HepG2 (cell line): Measurements from ENCODE around the gene NCBP2. TPM values are rescaled to one million over a fixed set of nuclear protein-coding genes. Genes with fewer than 3 reads are reported as not detected.

Experiments
- ARID2 ChIP-seq: sonication (generic); formaldehyde crosslinking; IDR thresholded peaks from 2 replicates; pipeline ENCODE4 v1.8.1; 2022; ENCODE audit warnings: mild to moderate bottlenecking, missing genetic modification reagents, borderline replicate concordance
- CBFB ChIP-seq: sonication (generic); formaldehyde crosslinking; IDR thresholded peaks from 2 replicates; pipeline ENCODE4 v1.4.0; 2020; ENCODE audit warnings: missing genetic modification reagents
- DMAP1 ChIP-seq: IDR thresholded peaks from 2 replicates; pipeline ENCODE4 v1.6.1; 2016
- FOXP1 ChIP-seq, 2 experiments: fragments of 450-650 bp in 1 of 2; IDR thresholded peaks; 2 replicates each; pipeline ENCODE4 v1.6.1; 2017 to 2018; ENCODE audit warnings: antibody characterized with exemption in 1 of 2
- NFATC3 ChIP-seq: sonication (generic); formaldehyde crosslinking; IDR thresholded peaks from 2 replicates; pipeline ENCODE4 v1.5.1; 2020; ENCODE audit warnings: mild to moderate bottlenecking, missing genetic modification reagents
- NFKB2 ChIP-seq: sonication (generic); formaldehyde crosslinking; IDR thresholded peaks from 2 replicates; pipeline ENCODE4 v1.4.0; 2020; ENCODE audit warnings: missing genetic modification reagents, borderline replicate concordance
- PITX1 ChIP-seq: sonication (generic); formaldehyde crosslinking; IDR thresholded peaks from 2 replicates; pipeline ENCODE4 v1.5.1; 2020; ENCODE audit warnings: mild to moderate bottlenecking, missing genetic modification reagents
- SETDB1 ChIP-seq: sonication (generic); formaldehyde crosslinking; IDR thresholded peaks from 2 replicates; pipeline ENCODE4 v1.5.1; 2020; ENCODE audit warnings: missing genetic modification reagents, mild to moderate bottlenecking, borderline replicate concordance
- TARDBP ChIP-seq: sonication (generic); formaldehyde crosslinking; IDR thresholded peaks from 2 replicates; pipeline ENCODE4 v1.8.0; 2022; ENCODE audit warnings: mild to moderate bottlenecking, missing genetic modification reagents
- TBL1XR1 ChIP-seq: fragments of 150-350 bp; IDR thresholded peaks from 2 replicates; pipeline ENCODE4 v1.6.1; 2014; ENCODE audit warnings: borderline replicate concordance, low read length; ENCODE audit not compliant: partially characterized antibody
- ZBTB7B ChIP-seq: sonication (generic); formaldehyde crosslinking; IDR thresholded peaks from 2 replicates; pipeline ENCODE4 v1.4.0; 2020; ENCODE audit warnings: missing genetic modification reagents
- ZKSCAN8 ChIP-seq: IDR thresholded peaks from 2 replicates; pipeline ENCODE4 v1.6.1; 2016; ENCODE audit warnings: borderline replicate concordance, missing genetic modification reagents, missing compliant biosample characterization
- ZNF230 ChIP-seq: sonication (generic); formaldehyde crosslinking; IDR thresholded peaks from 2 replicates; pipeline ENCODE4 v1.4.0; 2020; ENCODE audit warnings: mild to moderate bottlenecking, missing genetic modification reagents
- ZNF251 ChIP-seq: sonication (generic); formaldehyde crosslinking; IDR thresholded peaks from 2 replicates; pipeline ENCODE4 v1.9.0; 2021; ENCODE audit warnings: mild to moderate bottlenecking, missing genetic modification reagents
- ZNF30 ChIP-seq: sonication (generic); formaldehyde crosslinking; IDR thresholded peaks from 2 replicates; pipeline ENCODE4 v1.5.0; 2020; ENCODE audit warnings: mild to moderate bottlenecking, missing genetic modification reagents
- ZNF432 ChIP-seq: sonication (generic); formaldehyde crosslinking; IDR thresholded peaks from 2 replicates; pipeline ENCODE4 v1.5.0; 2020; ENCODE audit warnings: missing genetic modification reagents, mild to moderate bottlenecking, borderline replicate concordance
- ZNF546 ChIP-seq: sonication (generic); formaldehyde crosslinking; conservative IDR thresholded peaks from 2 replicates; pipeline ENCODE4 v1.8.1; 2023; ENCODE audit warnings: mild to moderate bottlenecking, missing genetic modification reagents
- ZNF547 ChIP-seq: sonication (generic); formaldehyde crosslinking; IDR thresholded peaks from 2 replicates; pipeline ENCODE4 v1.5.1; 2020; ENCODE audit warnings: mild to moderate bottlenecking, missing genetic modification reagents
- ZNF616 ChIP-seq: sonication (generic); formaldehyde crosslinking; IDR thresholded peaks from 2 replicates; pipeline ENCODE4 v1.5.0; 2020; ENCODE audit warnings: low read depth, mild to moderate bottlenecking, missing genetic modification reagents
- polyA plus RNA-seq, 8 experiments: library from polyadenylated mRNA; depleted of rRNA in 3 of 8; stranded (reverse) in 7 of 8; unstranded in 1 of 8; fragments of >200 nt; fragmentation: Illumina TruSeq in 4 of 8; extraction: Trizol in 4 of 8; gene quantifications; 2 replicates each; pipeline versions ENCODE4 v1.2.1 to v1.2.3, GENCODE V29; 2011 to 2016; ENCODE audit warnings: low read depth in 4 of 8, missing spikeins in 1 of 8, mixed read lengths in 1 of 8; ENCODE audit not compliant: insufficient read depth in 1 of 8
- total RNA-seq, 5 experiments: library from RNA; depleted of rRNA; stranded (reverse); fragments of >200 nt; fragmentation: Illumina TruSeq; extraction: Trizol; gene quantifications; 2 replicates each; pipeline ENCODE4 v1.2.3, GENCODE V29; 2016; ENCODE audit warnings: low read depth in 1 of 5
- TF ChIP-seq, protein P1 (sequence below): conservative IDR thresholded peaks from 2 replicates; pipeline ENCODE4 v1.6.1; 2018; ENCODE audit warnings: missing genetic modification reagents
- TF ChIP-seq, protein P2 (sequence below): sonication (generic); formaldehyde crosslinking; IDR thresholded peaks from 2 replicates; pipeline ENCODE4 v1.4.0; 2020; ENCODE audit warnings: mild to moderate bottlenecking, missing genetic modification reagents
- TF ChIP-seq, protein P3 (sequence below): sonication (generic); formaldehyde crosslinking; IDR thresholded peaks from 2 replicates; pipeline ENCODE4 v1.9.0; 2021; ENCODE audit warnings: missing genetic modification reagents, borderline replicate concordance
- TF ChIP-seq, protein P4 (sequence below): IDR thresholded peaks from 2 replicates; pipeline ENCODE4 v1.6.1; 2018; ENCODE audit warnings: missing genetic modification reagents
- TF ChIP-seq, protein P5 (sequence below): sonication (generic); formaldehyde crosslinking; IDR thresholded peaks from 2 replicates; pipeline ENCODE4 v1.4.0; 2020; ENCODE audit warnings: missing genetic modification reagents, low read depth, mild to moderate bottlenecking, borderline replicate concordance

Gene NCBP2
- total and polyA plus RNA-seq, 2 of the 13 experiments (the other 11 are each of a cell fraction or from before 2014, with no cell fraction given): 58.7 to 95.5 TPM

DNA sequence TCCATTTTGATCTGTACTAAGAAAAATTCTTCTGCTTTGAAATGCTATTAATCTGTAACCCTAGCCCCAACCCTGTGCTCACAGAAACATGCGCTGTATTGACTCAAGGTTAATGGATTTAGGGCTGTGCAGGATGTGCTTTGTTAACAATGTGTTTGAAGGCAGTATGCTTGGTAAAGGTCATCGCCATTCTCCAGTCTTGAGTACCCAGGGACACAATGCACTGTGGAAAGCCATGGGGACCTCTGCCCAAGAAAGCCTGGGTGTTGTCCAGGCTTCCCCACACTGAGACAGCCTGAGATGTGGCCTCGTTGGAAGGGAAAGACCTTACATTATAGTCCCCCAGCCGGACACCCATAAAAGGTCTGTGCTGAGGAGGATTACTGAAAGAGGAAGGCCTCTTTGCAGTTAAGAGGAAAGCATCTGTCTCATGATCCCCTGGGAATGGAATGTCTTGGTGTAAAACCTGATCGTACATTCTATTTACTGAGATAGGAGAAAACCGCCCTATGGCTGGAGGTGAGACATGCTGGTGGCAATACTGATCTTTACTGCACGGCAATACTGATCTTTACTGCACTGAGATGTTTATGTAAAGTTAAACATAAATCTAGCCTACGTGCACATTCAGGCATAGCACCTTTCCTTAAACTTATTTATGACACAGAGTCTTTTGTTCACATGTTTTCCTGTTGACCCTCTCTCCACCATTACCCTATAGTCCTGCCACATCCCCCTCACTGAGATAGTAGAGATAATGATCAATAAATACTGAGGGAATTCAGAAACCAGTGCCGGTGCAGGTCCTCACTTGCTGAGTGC is 20.0 kb upstream of the NCBP2 start (continued):
- peak; percentile 72; the same call in 1 of the 2 replicates for TF ChIP-seq DMAP1 (CRISPR knock-in tag)
- peak; percentile 20; the same call in 1 of the 2 replicates for TF ChIP-seq ZKSCAN8 (CRISPR knock-in tag)
- TF ChIP-seq PITX1: peak; percentile 93
- TF ChIP-seq ZNF251: no peak
- TF ChIP-seq ZNF616 (CRISPR knock-in tag): peak; percentile 83; the same call in 1 of the 2 replicates
- TF ChIP-seq, protein P1, sequence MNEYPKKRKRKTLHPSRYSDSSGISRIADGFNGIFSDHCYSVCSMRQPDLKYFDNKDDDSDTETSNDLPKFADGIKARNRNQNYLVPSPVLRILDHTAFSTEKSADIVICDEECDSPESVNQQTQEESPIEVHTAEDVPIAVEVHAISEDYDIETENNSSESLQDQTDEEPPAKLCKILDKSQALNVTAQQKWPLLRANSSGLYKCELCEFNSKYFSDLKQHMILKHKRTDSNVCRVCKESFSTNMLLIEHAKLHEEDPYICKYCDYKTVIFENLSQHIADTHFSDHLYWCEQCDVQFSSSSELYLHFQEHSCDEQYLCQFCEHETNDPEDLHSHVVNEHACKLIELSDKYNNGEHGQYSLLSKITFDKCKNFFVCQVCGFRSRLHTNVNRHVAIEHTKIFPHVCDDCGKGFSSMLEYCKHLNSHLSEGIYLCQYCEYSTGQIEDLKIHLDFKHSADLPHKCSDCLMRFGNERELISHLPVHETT (CRISPR knock-in tag): no peak; the same call in 1 of the 2 replicates
- TF ChIP-seq, protein P2, sequence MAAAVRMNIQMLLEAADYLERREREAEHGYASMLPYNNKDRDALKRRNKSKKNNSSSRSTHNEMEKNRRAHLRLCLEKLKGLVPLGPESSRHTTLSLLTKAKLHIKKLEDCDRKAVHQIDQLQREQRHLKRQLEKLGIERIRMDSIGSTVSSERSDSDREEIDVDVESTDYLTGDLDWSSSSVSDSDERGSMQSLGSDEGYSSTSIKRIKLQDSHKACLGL (CRISPR knock-in tag): no peak
- TF ChIP-seq, protein P3, sequence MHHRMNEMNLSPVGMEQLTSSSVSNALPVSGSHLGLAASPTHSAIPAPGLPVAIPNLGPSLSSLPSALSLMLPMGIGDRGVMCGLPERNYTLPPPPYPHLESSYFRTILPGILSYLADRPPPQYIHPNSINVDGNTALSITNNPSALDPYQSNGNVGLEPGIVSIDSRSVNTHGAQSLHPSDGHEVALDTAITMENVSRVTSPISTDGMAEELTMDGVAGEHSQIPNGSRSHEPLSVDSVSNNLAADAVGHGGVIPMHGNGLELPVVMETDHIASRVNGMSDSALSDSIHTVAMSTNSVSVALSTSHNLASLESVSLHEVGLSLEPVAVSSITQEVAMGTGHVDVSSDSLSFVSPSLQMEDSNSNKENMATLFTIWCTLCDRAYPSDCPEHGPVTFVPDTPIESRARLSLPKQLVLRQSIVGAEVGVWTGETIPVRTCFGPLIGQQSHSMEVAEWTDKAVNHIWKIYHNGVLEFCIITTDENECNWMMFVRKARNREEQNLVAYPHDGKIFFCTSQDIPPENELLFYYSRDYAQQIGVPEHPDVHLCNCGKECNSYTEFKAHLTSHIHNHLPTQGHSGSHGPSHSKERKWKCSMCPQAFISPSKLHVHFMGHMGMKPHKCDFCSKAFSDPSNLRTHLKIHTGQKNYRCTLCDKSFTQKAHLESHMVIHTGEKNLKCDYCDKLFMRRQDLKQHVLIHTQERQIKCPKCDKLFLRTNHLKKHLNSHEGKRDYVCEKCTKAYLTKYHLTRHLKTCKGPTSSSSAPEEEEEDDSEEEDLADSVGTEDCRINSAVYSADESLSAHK (CRISPR knock-in tag): 0 out of 2 replicates have a peak, but pooled peaks have one; percentile 48
- no peak for TF ChIP-seq CBFB
- TF ChIP-seq TARDBP (CRISPR knock-in tag): peak; percentile 67
- no peak for TF ChIP-seq TBL1XR1
- no peak for TF ChIP-seq ZNF30
- TF ChIP-seq, protein P4, sequence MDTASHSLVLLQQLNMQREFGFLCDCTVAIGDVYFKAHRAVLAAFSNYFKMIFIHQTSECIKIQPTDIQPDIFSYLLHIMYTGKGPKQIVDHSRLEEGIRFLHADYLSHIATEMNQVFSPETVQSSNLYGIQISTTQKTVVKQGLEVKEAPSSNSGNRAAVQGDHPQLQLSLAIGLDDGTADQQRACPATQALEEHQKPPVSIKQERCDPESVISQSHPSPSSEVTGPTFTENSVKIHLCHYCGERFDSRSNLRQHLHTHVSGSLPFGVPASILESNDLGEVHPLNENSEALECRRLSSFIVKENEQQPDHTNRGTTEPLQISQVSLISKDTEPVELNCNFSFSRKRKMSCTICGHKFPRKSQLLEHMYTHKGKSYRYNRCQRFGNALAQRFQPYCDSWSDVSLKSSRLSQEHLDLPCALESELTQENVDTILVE (CRISPR knock-in tag): peak; percentile 36; the same call in 1 of the 2 replicates
- TF ChIP-seq ARID2 (CRISPR knock-in tag): no peak; the same call in 1 of the 2 replicates
- peak; percentile 74; the same call in 1 of the 2 replicates for TF ChIP-seq ZNF547 (CRISPR knock-in tag)
- TF ChIP-seq ZNF432 (CRISPR knock-in tag): no peak
- no peak for TF ChIP-seq SETDB1 (CRISPR knock-in tag)
- no peak for TF ChIP-seq NFKB2 (CRISPR knock-in tag)
- no peak for TF ChIP-seq FOXP1 (IDR thresholded peaks at IDR 0.05)
- peak; percentile 77 for TF ChIP-seq FOXP1 (CRISPR knock-in tag; IDR thresholded peaks at IDR 0.05)
- TF ChIP-seq ZBTB7B (CRISPR knock-in tag): peak; percentile 51; the same call in 1 of the 2 replicates
- peak; percentile 67; the same call in 1 of the 2 replicates for TF ChIP-seq ZNF230 (CRISPR knock-in tag)
- TF ChIP-seq, protein P5, sequence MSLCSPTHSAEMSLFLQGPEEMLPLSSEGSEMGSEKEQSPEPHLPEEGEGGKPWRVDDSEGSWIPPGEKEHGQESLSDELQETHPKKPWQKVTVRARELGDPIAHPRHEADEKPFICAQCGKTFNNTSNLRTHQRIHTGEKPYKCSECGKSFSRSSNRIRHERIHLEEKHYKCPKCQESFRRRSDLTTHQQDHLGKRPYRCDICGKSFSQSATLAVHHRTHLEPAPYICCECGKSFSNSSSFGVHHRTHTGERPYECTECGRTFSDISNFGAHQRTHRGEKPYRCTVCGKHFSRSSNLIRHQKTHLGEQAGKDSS (CRISPR knock-in tag): no peak
- no peak for TF ChIP-seq ZNF546
- no peak for TF ChIP-seq NFATC3 (CRISPR knock-in tag)
